ENCODE results near the gene SOX4. TPM values are rescaled to one million over a fixed set of nuclear protein-coding genes. Genes with fewer than 3 reads are reported as not detected.
A peak's percentile ranks its signal among the peaks of the same experiment; 100 is the strongest.

The SOX4 gene
- total RNA-seq, 1 donor from 2014 or later = 221 TPM

- peaks cover 34% of the 10 kb centered on the region for H3K4me1 Mint-ChIP-seq
- peak overlapping the region; percentile 98 for H3K4me3 Mint-ChIP-seq
- peak overlapping the region; percentile 86 for H3K27ac Mint-ChIP-seq
- peaks cover 39% of the 10 kb centered on the region for H3K36me3 Mint-ChIP-seq
- H3K27me3 Mint-ChIP-seq (ENCODE audit: low read depth) = no peaks in the 10 kb centered on the region
- no peaks in the 10 kb centered on the region for H3K9me3 Mint-ChIP-seq
- no peak for DNase-seq (ENCODE audit: low spot score in 2 of 2, unreplicated experiment in 2 of 2)
- TF ChIP-seq CTCF (IDR thresholded peaks at IDR 0.05; ENCODE audit: unreplicated experiment) = no peak
Measured at GRCh38 chr6:21597801-21598673, 4.5 kb downstream of the SOX4 start.

- Mint-ChIP-seq H3K27me3 (ENCODE audit: low read depth) (no peaks in the 10 kb centered on the region), H3K9me3 (no peaks in the 10 kb centered on the region), H3K4me3 (peak overlapping the region; percentile 98), H3K4me1 (peaks cover 39% of the 10 kb centered on the region), H3K27ac (peak overlapping the region; percentile 86), H3K36me3 (peaks cover 39% of the 10 kb centered on the region)
- no peak for TF ChIP-seq CTCF (IDR thresholded peaks at IDR 0.05; ENCODE audit: unreplicated experiment)
- no peak for DNase-seq (ENCODE audit: low spot score in 2 of 2, unreplicated experiment in 2 of 2)
Measured at GRCh38 chr6:21598674-21599023, 5.1 kb downstream of the SOX4 start.

- TF ChIP-seq CTCF (IDR thresholded peaks at IDR 0.05; ENCODE audit: unreplicated experiment) = no peak
- no peak for DNase-seq (ENCODE audit: low spot score in 2 of 2, unreplicated experiment in 2 of 2)
- Mint-ChIP-seq H3K27ac (peak overlapping the region; percentile 86), H3K4me3 (peak overlapping the region; percentile 98), H3K4me1 (peaks cover 43% of the 10 kb centered on the region), H3K36me3 (peaks cover 39% of the 10 kb centered on the region), H3K9me3 (no peaks in the 10 kb centered on the region), H3K27me3 (ENCODE audit: low read depth) (no peaks in the 10 kb centered on the region)
Measured at GRCh38 chr6:21599051-21599696, 5.6 kb downstream of the SOX4 start.

GRCh38 chr6:21601339-21601923 is 7.9 kb downstream of the SOX4 start:
- Mint-ChIP-seq H3K4me1 (peaks cover 48% of the 10 kb centered on the region), H3K27ac (peak overlapping the region; percentile 73), H3K9me3 (no peaks in the 10 kb centered on the region), H3K4me3 (no peak overlapping the region), H3K27me3 (ENCODE audit: low read depth) (no peaks in the 10 kb centered on the region), H3K36me3 (peaks cover 27% of the 10 kb centered on the region)
- DNase-seq (ENCODE audit: low spot score in 2 of 2, unreplicated experiment in 2 of 2) = no peak
- no peak for TF ChIP-seq CTCF (IDR thresholded peaks at IDR 0.05; ENCODE audit: unreplicated experiment)

GRCh38 chr6:21601932-21602390 is 8.4 kb downstream of the SOX4 start:
- no peak for TF ChIP-seq CTCF (IDR thresholded peaks at IDR 0.05; ENCODE audit: unreplicated experiment)
- no peaks in the 10 kb centered on the region for H3K27me3 Mint-ChIP-seq (ENCODE audit: low read depth)
- peak overlapping the region; percentile 73 for H3K27ac Mint-ChIP-seq
- no peak overlapping the region for H3K4me3 Mint-ChIP-seq
- peaks cover 48% of the 10 kb centered on the region for H3K4me1 Mint-ChIP-seq
- no peak for DNase-seq (ENCODE audit: low spot score in 2 of 2, unreplicated experiment in 2 of 2)
- H3K36me3 Mint-ChIP-seq = peaks cover 25% of the 10 kb centered on the region
- no peaks in the 10 kb centered on the region for H3K9me3 Mint-ChIP-seq
